ENCODE measurements around the gene CDS2. TPM values are rescaled to one million over a fixed set of nuclear protein-coding genes. Genes with fewer than 3 reads are reported as not detected.

Gene CDS2
- total and polyA plus RNA-seq, 10 of the 15 experiments (the other 5 are each of a cell fraction or from before 2014, with no cell fraction given), result 11.5 to 94.7 (median 23.1) TPM

DNA sequence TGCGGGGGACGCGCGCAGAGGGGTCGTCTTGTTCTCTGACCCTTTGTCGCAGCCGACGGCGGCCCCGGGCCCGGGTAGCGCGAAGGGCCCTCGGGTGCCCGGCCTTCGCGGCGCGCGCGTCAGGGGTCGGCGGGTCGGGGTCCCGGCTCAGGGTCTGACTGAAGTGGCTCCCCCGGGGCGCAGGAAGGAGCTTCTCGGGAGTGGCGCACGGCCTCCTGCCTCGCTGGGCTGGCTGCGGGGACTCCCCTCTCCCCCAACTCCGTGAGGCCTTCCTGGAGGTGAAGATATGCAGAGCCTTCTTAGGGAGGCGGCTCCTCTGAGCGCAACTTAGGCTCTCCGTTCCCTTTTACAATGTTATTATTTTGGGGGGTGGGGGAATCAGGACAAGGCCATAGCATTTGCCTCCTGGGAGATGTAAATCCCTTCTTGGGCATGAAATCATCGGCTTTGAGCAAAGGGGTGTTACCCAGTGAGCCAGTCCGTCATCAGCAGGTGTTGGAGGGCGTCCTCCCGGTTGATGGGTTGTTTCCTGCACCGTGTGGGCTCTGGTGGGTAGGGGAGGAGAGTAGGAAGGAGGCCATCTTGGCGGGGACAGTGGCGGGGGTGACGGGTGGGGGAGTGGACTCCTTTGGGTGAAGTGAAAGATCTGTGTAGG is 523 bp downstream of the CDS2 start:
- Histone ChIP-seq H4K20me1 (ENCODE audit: control insufficient read depth, insufficient read depth) (no peaks in the 10 kb centered on the region), H3K9ac (ENCODE audit: control insufficient read depth, insufficient read depth, low read length) (peak overlapping the region; percentile 89), H3K4me1 (ENCODE audit: control insufficient read depth, insufficient read depth, low read length) (peaks cover 16% of the 10 kb centered on the region), H3K4me3 (peak overlapping the region; percentile 88), H2AFZ (ENCODE audit: control insufficient read depth, low read depth, low read length) (peak overlapping the region; percentile 85), H3K4me2 (ENCODE audit: control insufficient read depth, insufficient read depth) (peak overlapping the region; percentile 94), H3K79me2 (ENCODE audit: control insufficient read depth, insufficient read depth, low read length) (peaks cover 29% of the 10 kb centered on the region), H3K36me3 (ENCODE audit: control insufficient read depth in 2 of 2, insufficient read depth in 2 of 2, low read length in 1 of 2) (peaks cover 0 to 6% of the 10 kb centered on the region in 2 experiments; a peak in 1 of 4 replicates), H3K27me3 (replicated peaks in 1 of 2; ENCODE audit: control insufficient read depth in 2 of 2, insufficient read depth in 2 of 2, low read length in 1 of 2) (no peaks in the 10 kb centered on the region), H3K9me3 (replicated peaks; ENCODE audit: control insufficient read depth, insufficient read depth, low read length) (no peaks in the 10 kb centered on the region), H3K27ac (ENCODE audit: control insufficient read depth, insufficient read depth) (peak overlapping the region; percentile 87)
- ChIA-PET POLR2A (interaction anchor here (0.9 to 2.1 kb wide), 13 partner anchors 8 to 314 kb away, joined by 3 to 30 read pairs (median 6); no protein-coding TSS in a partner anchor), SMC1A (ENCODE audit: uncharacterized antibody, unreplicated experiment) (interaction anchor here (0.8 to 6.0 kb wide), 24 partner anchors 8 to 365 kb away, joined by 3 to 229 read pairs (median 6); no protein-coding TSS in a partner anchor), CTCF (interaction anchor here (0.8 to 10.2 kb wide), 28 partner anchors 9 to 514 kb away, joined by 3 to 386 read pairs (median 8); no protein-coding TSS in a partner anchor), RAD21 (ENCODE audit: unreplicated experiment) (interaction anchor here (0.6 to 6.1 kb wide), 36 partner anchors 8 to 661 kb away, joined by 3 to 345 read pairs (median 6); no protein-coding TSS in a partner anchor)
- FAIRE-seq (peak; percentile 84), ATAC-seq (peak; percentile 73), DNase-seq (ENCODE audit: low read depth, low spot score) (peak; percentile 43)
- intact Hi-C loops (cut with micrococcal nuclease; ENCODE audit: unreplicated experiment), result loop anchor here (2.0 kb wide), 2 partner anchors 43 to 321 kb away; no protein-coding TSS in a partner anchor
- under 1% methylated on average over 44 of the region's 44 CpGs for WGBS (ENCODE audit: insufficient coverage, insufficient replicate concordance, low lambda C conversion rate, missing lambda C conversion rate)
- BruUV-seq (replicated peaks), result no TSS peak
- in situ Hi-C loops (cut with MboI), result no loop called here
- TF ChIP-seq FOS (IDR thresholded peaks at IDR 0.05; ENCODE audit: borderline replicate concordance, extremely low read depth, insufficient read length) (no peak), DPF2 (IDR thresholded peaks at IDR 0.05) (peak; percentile 86; the same call in 1 of the 2 replicates), MEF2B (IDR thresholded peaks at IDR 0.05; ENCODE audit: partially characterized antibody, poor library complexity, severe bottlenecking) (no peak), EGR1 (IDR thresholded peaks at IDR 0.05; ENCODE audit: borderline replicate concordance in 1 of 2, low read depth in 2 of 2, low read length in 2 of 2) (0 out of 3 replicates have a peak, but pooled peaks of 1 of the 2 experiments have one; percentile 36), NR2C2 (IDR thresholded peaks at IDR 0.05; ENCODE audit: borderline replicate concordance, control insufficient read depth, insufficient read length, low read depth) (no peak), CREM (IDR thresholded peaks at IDR 0.05; ENCODE audit: low read depth) (peak; percentile 52; the same call in 1 of the 2 replicates), NFYA (IDR thresholded peaks at IDR 0.05; ENCODE audit: borderline replicate concordance, low read depth, low read length) (no peak), RB1 (IDR thresholded peaks at IDR 0.05; ENCODE audit: borderline replicate concordance) (no peak), POLR2AphosphoS2 (IDR thresholded peaks at IDR 0.05; ENCODE audit: low read depth, low read length) (0 out of 2 replicates have a peak, but pooled peaks have one; percentile 38), JUND (IDR thresholded peaks at IDR 0.05; ENCODE audit: low read depth, low read length) (no peak), PML (IDR thresholded peaks at IDR 0.05; ENCODE audit: low read length) (no peak), IKZF1 (conservative IDR thresholded peaks at IDR 0.05) (peak; percentile 75; the same call in 1 of the 2 replicates), IKZF2 (IDR thresholded peaks at IDR 0.05) (peak; percentile 8 to 37; a peak in 1 of 4 replicates), FOXM1 (IDR thresholded peaks at IDR 0.05; ENCODE audit: low read depth, low read length) (no peak), ATF7 (IDR thresholded peaks at IDR 0.05; ENCODE audit: low read depth) (peak; percentile 51), BHLHE40 (IDR thresholded peaks at IDR 0.05; ENCODE audit: borderline replicate concordance in 1 of 2, low read depth in 2 of 2, low read length in 1 of 2) (peak in 1 of 2 experiments; percentile 39; a peak in 1 of 4 replicates), HCFC1 (IDR thresholded peaks at IDR 0.05; ENCODE audit: low read length) (no peak; the same call in 1 of the 2 replicates), IRF4 (IDR thresholded peaks at IDR 0.05; ENCODE audit: low read depth, low read length) (0 out of 2 replicates have a peak, but pooled peaks have one; percentile 18), MXI1 (IDR thresholded peaks at IDR 0.05; ENCODE audit: low read depth, low read length) (no peak), POLR2A (IDR thresholded peaks at IDR 0.05; ENCODE audit: low read depth, low read length) (peak; percentile 6; the same call in 1 of the 2 replicates), RELB (IDR thresholded peaks at IDR 0.05; ENCODE audit: low read depth) (peak; percentile 43; the same call in 1 of the 2 replicates), MYB (IDR thresholded peaks at IDR 0.05; ENCODE audit: borderline replicate concordance, low read depth, low read length) (no peak)

Data from GM12878 (cell line).